SK-N-MC (cell line): ENCODE results near the gene INO80B.

ENCODE experiments used
- EZH2 ChIP-seq: fragments of 200-600 bp; sonication (generic); IDR thresholded peaks from one replicate; pipeline ENCODE4 v1.6.1; 2017; ENCODE audit warnings: antibody characterized with exemption
- FOXP2 ChIP-seq: optimal IDR thresholded peaks from 2 replicates; pipeline ENCODE3; 2011; ENCODE audit warnings: mild to moderate bottlenecking, moderate library complexity; ENCODE audit not compliant: insufficient read depth; ENCODE audit errors: extremely low read length, control extremely low read depth
- POLR2AphosphoS5 ChIP-seq: IDR thresholded peaks from 2 replicates; pipeline ENCODE4 v1.6.1; 2012; ENCODE audit warnings: mild to moderate bottlenecking, low read depth, low read length, borderline replicate concordance

DNA sequence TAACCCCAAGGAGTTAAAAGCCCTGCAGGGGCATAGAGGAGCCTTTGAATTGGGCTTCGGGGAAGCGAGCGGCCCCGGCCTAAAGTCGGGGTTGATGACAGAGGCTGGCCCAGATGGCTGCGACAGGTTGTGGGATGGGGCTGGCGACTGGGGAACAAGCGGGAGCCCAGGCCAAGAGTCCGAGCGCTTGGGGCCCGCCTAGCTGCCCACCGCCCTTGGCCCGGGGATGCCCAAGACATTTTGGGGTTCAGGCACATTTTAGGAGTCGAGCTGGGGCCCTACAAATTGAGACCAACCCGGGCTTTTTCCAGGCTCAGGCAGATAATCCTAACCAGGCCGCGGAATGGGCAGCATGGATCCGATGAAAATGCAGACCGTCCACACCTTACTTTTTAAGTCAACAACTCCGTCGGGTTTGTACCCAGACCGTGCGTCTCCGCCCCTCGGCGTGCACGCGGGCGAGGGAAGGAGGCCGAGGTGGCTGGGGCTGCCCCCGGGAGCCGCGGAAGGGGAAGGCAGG, 13.7 kb upstream of the INO80B start:
- TF ChIP-seq POLR2AphosphoS5 = no peak
- no peak for TF ChIP-seq EZH2
- no peak for TF ChIP-seq FOXP2
